Astrocyte of the spinal cord (primary cell): ENCODE results near the gene CXorf58.

Source experiments
- DNase-seq: peaks from one replicate; pipeline ENCODE4 v3.0.0; 2011; ENCODE audit warnings: low read depth, low spot score
- H3K4me3 ChIP-seq: 2 replicates; pipeline ENCODE4 v1.5.1; 2011; ENCODE audit warnings: low read depth, mild to moderate bottlenecking, low read length, moderate library complexity
- CTCF ChIP-seq: IDR thresholded peaks from 2 replicates; pipeline ENCODE4 v1.5.1; 2012; ENCODE audit warnings: low read depth, mild to moderate bottlenecking, low read length, inconsistent platforms
- in situ Hi-C: cut with HindIII; loops from 2 replicates; pipeline ENCODE4 v1.10.0; 2017; ENCODE audit warnings: low sequenced_read_pairs

CXorf58 gene

GRCh38 chrX:23901060-23901459, 6.7 kb upstream of the CXorf58 start:
- no peak for TF ChIP-seq CTCF
- DNase-seq = peak; percentile 69
- in situ Hi-C loops = no loop called here
- H3K4me3 ChIP-seq = no peak overlapping the region

GRCh38 chrX:23901805-23902204, 6.0 kb upstream of the CXorf58 start:
- TF ChIP-seq CTCF = peak; percentile 47
- no peak overlapping the region for H3K4me3 ChIP-seq

GRCh38 chrX:23902419-23902818, 5.4 kb upstream of the CXorf58 start:
- DNase-seq = peak; percentile 73
- peak; percentile 16 for TF ChIP-seq CTCF
- in situ Hi-C loops = no loop called here
- no peak overlapping the region for H3K4me3 ChIP-seq

More at GRCh38 chrX:23901805-23902204, 6.0 kb upstream of the CXorf58 start:
- peak; percentile 78 for DNase-seq
- in situ Hi-C loops = no loop called here

GRCh38 chrX:23904096-23904495, 3.7 kb upstream of the CXorf58 start:
- no peak for TF ChIP-seq CTCF
- in situ Hi-C loops = no loop called here

DNA sequence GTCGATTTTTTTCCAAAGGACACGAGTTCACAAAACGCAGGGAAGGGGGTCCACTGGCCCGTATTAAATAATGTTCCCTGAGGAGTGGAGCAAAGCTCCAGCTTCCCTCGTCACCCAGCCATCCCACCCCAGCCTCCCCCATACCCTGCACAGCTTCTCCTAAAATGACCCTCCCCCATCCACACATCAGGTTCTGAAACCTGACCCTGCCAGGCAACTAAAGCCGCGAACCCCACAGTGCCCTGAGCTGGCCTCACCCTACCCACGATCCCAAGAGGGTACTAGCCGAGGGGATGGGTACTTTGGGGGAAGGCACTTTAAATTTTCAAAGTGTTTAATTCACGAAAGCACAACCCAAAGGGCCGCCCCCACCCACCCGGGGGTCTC, 702 bp upstream of the CXorf58 start:
- TF ChIP-seq CTCF = no peak
- peak overlapping the region; percentile 62 for H3K4me3 ChIP-seq
- in situ Hi-C loops = no loop called here
- no peak for DNase-seq

More at GRCh38 chrX:23904096-23904495, 3.7 kb upstream of the CXorf58 start:
- H3K4me3 ChIP-seq = no peak overlapping the region
- peak; percentile 13 for DNase-seq

GRCh38 chrX:23908219-23909004, 606 bp downstream of the CXorf58 start:
- DNase-seq = no peak
- peak; percentile 39 for TF ChIP-seq CTCF
- peak overlapping the region; percentile 21 for H3K4me3 ChIP-seq
- in situ Hi-C loops = no loop called here
